22Rv1 (cell line): ENCODE results near the gene HRH3.

Source experiments
- H3K27ac ChIP-seq: fragments of 450-650 bp; 2 replicates; pipeline ENCODE4 v1.5.1; 2017
- CTCF ChIP-seq: fragments of 450-650 bp; IDR thresholded peaks from 2 replicates; pipeline ENCODE4 v1.5.1; 2017; ENCODE audit warnings: mild to moderate bottlenecking
- ZFX ChIP-seq: fragments of 450-650 bp; IDR thresholded peaks from 2 replicates; pipeline ENCODE4 v1.6.1; 2017; ENCODE audit warnings: antibody characterized with exemption, borderline replicate concordance

Gene HRH3

DNA sequence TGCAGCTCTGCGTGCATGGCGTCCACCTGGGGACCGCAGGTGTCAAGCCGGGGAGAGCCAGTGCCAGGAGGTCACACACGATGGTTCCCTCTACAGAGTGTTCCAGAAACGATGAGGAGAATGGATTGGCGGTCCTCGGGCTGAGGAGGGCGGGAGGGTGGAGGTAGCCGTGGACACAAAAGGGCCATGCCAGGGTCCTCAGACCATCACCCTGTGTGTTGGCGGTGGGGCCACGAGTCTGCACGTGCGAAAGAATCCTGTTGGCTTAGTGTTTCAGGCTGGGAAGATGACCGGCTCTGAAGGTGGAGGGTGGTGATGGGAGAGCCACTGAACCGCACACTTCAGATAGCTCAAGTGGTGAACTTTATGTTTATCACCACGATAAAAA, 13.7 kb downstream of the HRH3 start:
- H3K27ac ChIP-seq, result no peak overlapping the region
- TF ChIP-seq CTCF, result no peak
- TF ChIP-seq ZFX, result no peak

DNA sequence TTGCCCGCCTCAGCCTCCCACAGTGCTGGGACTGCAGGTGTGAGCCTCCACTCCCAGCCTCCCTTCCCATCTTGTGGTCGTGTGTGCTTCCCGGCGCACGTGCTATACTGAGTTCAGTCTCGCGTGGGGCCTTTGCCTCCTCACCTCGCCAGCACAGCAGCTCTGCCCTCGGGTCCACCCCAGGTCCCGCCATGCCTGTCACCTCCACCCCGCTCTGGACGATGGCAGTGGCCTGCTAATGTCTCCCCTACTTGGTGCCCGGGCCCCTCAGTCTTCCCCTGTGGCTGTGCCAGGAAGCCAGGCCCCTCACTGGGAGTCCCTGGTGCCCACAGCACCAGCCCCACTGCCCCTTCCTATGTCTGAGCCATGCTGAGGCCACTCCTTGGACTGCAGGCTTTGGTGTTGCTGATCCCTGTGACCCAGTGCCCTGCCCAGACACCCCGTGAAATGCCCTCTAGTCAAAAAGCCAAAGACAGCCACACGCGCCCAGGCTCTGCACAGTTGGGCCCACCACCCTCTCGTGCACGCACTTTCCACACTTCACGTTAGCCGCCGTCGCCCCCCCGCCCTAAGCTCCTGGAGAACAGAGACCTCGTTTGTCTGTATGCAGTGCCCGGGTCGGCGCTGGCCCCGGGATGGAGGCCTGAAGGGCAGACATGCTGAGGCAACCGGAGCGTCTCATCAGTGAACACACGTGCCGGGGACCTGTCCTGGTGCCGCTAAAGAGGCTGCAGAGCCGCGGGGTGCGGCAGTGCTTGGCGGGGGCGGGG, 14.3 kb downstream of the HRH3 start:
- no peak overlapping the region for H3K27ac ChIP-seq
- TF ChIP-seq CTCF (no peak), ZFX (no peak)

DNA sequence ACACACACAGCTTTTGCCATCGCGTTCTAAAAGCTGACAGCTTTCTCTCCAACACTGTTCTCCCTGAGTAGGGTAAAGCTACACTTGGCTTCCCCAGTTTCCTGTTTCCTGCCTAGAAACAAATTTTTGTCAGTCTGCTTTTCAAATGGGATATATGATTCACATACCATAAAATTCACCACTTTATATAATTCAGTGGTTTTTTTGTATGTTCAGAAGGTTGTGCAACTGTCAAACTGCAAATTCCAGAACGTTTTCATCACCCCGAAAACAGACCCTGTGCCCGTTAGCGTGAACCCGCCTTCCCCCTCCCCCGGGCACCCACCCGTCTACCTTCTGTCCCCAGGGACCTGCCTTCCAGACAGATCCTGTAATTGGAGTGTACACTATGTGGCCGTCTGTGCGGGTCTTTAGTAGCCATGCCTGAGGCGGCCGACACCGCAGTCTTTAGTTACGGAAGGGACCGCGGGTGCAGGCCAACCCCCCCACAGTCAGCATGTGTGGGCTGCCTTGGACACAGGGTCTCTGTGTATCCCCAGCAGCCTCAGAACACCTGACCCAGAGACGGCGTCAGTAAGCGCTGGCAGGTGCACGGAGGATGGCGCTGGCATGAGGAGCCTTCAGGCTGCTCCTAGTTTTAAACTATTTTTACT, 16.6 kb downstream of the HRH3 start:
- no peak overlapping the region for H3K27ac ChIP-seq
- no peak for TF ChIP-seq ZFX
- no peak for TF ChIP-seq CTCF

- TF ChIP-seq CTCF (no peak), ZFX (no peak)
- H3K27ac ChIP-seq, result no peak overlapping the region
Measured at GRCh38 chr20:62202676-62203377, 17.3 kb downstream of the HRH3 start.

DNA sequence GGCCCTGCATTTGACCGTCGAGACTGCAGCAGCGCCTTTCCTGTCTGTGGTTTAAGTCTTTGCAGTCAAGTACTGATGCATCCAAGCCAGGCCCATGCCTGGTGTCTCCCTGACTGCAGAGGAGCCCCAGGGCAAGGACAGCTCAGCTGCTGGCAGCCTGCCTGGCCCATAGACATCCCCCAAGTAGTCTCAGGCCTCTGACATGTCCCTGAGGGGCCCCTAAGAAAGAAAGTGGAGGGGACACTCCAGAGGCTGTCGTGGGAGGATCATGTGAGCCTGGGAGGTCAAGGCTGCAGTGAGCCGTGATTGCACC, 18.0 kb downstream of the HRH3 start:
- TF ChIP-seq ZFX (no peak), CTCF (no peak)
- no peak overlapping the region for H3K27ac ChIP-seq

DNA sequence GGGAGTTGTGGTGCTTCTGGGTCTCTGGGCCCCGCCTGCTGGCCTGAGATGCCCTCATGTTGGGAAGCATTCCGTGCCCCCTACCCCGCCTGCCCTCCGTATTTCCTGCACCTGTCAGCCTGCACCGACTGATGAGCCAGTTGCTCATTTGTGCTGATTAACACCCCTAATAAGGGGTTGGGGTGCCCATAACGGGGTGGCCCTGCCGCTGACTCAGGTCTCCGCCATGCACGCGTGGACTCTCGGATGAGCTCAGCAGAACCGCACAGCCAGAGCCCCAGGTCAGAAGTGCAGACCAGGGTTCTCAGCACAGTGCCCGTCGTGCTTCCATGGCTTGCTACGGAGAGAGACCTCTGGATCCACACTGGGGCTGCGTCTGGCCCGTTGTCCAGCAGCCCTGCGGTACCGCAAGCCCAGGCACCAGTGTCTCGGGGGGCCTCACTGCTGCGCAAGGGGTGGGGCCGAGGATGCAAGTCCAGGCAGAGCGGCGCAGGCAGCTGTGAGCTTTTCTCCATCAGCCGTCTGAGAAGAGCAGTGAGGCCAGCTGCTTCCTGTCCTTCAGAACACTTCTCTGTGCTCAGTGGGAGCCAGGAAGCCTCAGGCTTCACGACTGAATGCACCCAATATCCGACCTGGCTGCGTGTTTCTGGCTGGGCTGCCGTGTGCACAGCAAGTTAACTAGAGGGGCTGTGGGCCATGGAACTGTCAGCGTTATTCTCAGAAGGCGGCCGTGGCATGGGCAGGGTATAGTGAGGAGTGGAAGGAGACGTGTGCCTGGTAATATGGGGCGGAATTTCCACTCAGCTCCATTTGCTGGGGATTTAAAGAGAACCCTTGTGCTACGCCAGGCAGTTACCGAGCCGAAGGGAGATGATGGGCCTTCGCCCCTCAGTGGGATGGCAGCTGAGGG, 18.6 kb downstream of the HRH3 start:
- no peak overlapping the region for H3K27ac ChIP-seq
- TF ChIP-seq ZFX (no peak), CTCF (no peak)
